Measurements from ENCODE around the gene MCTP1.

Gene MCTP1

GRCh38 chr5:95042037-95042436, 242.9 kb downstream of the MCTP1 start:
- no peaks in the 10 kb centered on the region for H3K27me3 ChIP-seq (ENCODE audit: control insufficient read depth in 1 of 2, insufficient read depth in 1 of 2, low read length in 2 of 2)
- H3K9ac ChIP-seq (ENCODE audit: low read length) = no peak overlapping the region
- no peak overlapping the region for H3K14ac ChIP-seq (ENCODE audit: low read length in 2 of 2)
- H3K18ac ChIP-seq (ENCODE audit: low read depth in 1 of 2, low read length in 2 of 2) = no peak overlapping the region
- no peak overlapping the region for H3K27ac ChIP-seq (ENCODE audit: low read length, poor library complexity, severe bottlenecking)
- no peaks in the 10 kb centered on the region for H3K36me3 ChIP-seq (ENCODE audit: control insufficient read depth in 1 of 2, insufficient read depth in 2 of 2, low read depth in 1 of 2, low read length in 2 of 2)
- H2BK5ac ChIP-seq (ENCODE audit: low read depth, low read length, poor library complexity, severe bottlenecking) = no peak overlapping the region
- no peak overlapping the region for H3K4me2 ChIP-seq (ENCODE audit: low read length, poor library complexity, severe bottlenecking)
- H2AFZ ChIP-seq (ENCODE audit: low read depth, low read length) = no peak overlapping the region
- no peak overlapping the region for H3K4ac ChIP-seq (ENCODE audit: low read depth in 1 of 2, low read length in 2 of 2)
- no peak overlapping the region for H2BK12ac ChIP-seq (ENCODE audit: low read length in 2 of 2)
- no peak overlapping the region for H2BK15ac ChIP-seq (ENCODE audit: low read depth, poor library complexity, severe bottlenecking)
- no peak for DNase-seq
- H3K4me1 ChIP-seq (ENCODE audit: control insufficient read depth, insufficient read depth, low read depth, low read length) = no peaks in the 10 kb centered on the region
- no peak overlapping the region for H4K8ac ChIP-seq (ENCODE audit: low read length)
- H4K91ac ChIP-seq (ENCODE audit: low read length) = no peak overlapping the region
- peaks cover 21% of the 10 kb centered on the region for H3K79me1 ChIP-seq (replicated peaks; ENCODE audit: low read length, poor library complexity, severe bottlenecking)
- H2AK5ac ChIP-seq (ENCODE audit: low read length, severe bottlenecking) = no peak overlapping the region
- H3K4me3 ChIP-seq (ENCODE audit: insufficient read depth in 1 of 2, low read depth in 1 of 2, low read length in 2 of 2) = no peak overlapping the region
- H3K9me3 ChIP-seq (ENCODE audit: control insufficient read depth, low read length) = peaks cover 5% of the 10 kb centered on the region
- no peak overlapping the region for H2BK120ac ChIP-seq (ENCODE audit: low read depth, low read length)
- 100% methylated on average over 1 of the region's 4 CpGs for WGBS
- H3K23ac ChIP-seq (ENCODE audit: low read length in 2 of 2) = no peak overlapping the region

- Histone ChIP-seq H3K9ac (ENCODE audit: low read length) (no peak overlapping the region), H3K4me3 (ENCODE audit: insufficient read depth in 1 of 2, low read depth in 1 of 2, low read length in 2 of 2) (peak overlapping the region in 1 of 2 experiments; percentile 28), H2AFZ (ENCODE audit: low read depth, low read length) (no peak overlapping the region), H2BK15ac (ENCODE audit: low read depth, poor library complexity, severe bottlenecking) (no peak overlapping the region), H3K4me2 (ENCODE audit: low read length, poor library complexity, severe bottlenecking) (no peak overlapping the region), H3K23ac (ENCODE audit: low read length in 2 of 2) (no peak overlapping the region), H2BK120ac (ENCODE audit: low read depth, low read length) (no peak overlapping the region), H4K91ac (ENCODE audit: low read length) (no peak overlapping the region), H3K9me3 (ENCODE audit: control insufficient read depth, low read length) (peaks cover 8% of the 10 kb centered on the region), H3K4me1 (ENCODE audit: control insufficient read depth, insufficient read depth, low read depth, low read length) (no peaks in the 10 kb centered on the region), H3K14ac (ENCODE audit: low read length in 2 of 2) (no peak overlapping the region), H3K27ac (ENCODE audit: low read length, poor library complexity, severe bottlenecking) (no peak overlapping the region), H2BK5ac (ENCODE audit: low read depth, low read length, poor library complexity, severe bottlenecking) (no peak overlapping the region), H4K8ac (ENCODE audit: low read length) (no peak overlapping the region), H3K79me1 (replicated peaks; ENCODE audit: low read length, poor library complexity, severe bottlenecking) (peaks cover 14% of the 10 kb centered on the region), H3K18ac (ENCODE audit: low read depth in 1 of 2, low read length in 2 of 2) (no peak overlapping the region), H3K27me3 (ENCODE audit: control insufficient read depth in 1 of 2, insufficient read depth in 1 of 2, low read length in 2 of 2) (no peaks in the 10 kb centered on the region), H3K36me3 (ENCODE audit: control insufficient read depth in 1 of 2, insufficient read depth in 2 of 2, low read depth in 1 of 2, low read length in 2 of 2) (no peaks in the 10 kb centered on the region), H2AK5ac (ENCODE audit: low read length, severe bottlenecking) (no peak overlapping the region), H2BK12ac (ENCODE audit: low read length in 2 of 2) (no peak overlapping the region), H3K4ac (ENCODE audit: low read depth in 1 of 2, low read length in 2 of 2) (no peak overlapping the region)
- DNase-seq = no peak
- WGBS = 86% methylated on average over 6 of the region's 7 CpGs
These were observed 248.8 kb downstream of the MCTP1 start for GRCh38 chr5:95035891-95036685.

- Histone ChIP-seq H4K8ac (ENCODE audit: low read length) (no peak overlapping the region), H3K18ac (ENCODE audit: low read depth in 1 of 2, low read length in 2 of 2) (no peak overlapping the region), H3K27me3 (ENCODE audit: control insufficient read depth in 1 of 2, insufficient read depth in 1 of 2, low read length in 2 of 2) (no peaks in the 10 kb centered on the region), H3K27ac (ENCODE audit: low read length, poor library complexity, severe bottlenecking) (no peak overlapping the region), H3K9me3 (ENCODE audit: control insufficient read depth, low read length) (peaks cover 3% of the 10 kb centered on the region), H3K23ac (ENCODE audit: low read length in 2 of 2) (no peak overlapping the region), H3K4me2 (ENCODE audit: low read length, poor library complexity, severe bottlenecking) (no peak overlapping the region), H4K91ac (ENCODE audit: low read length) (no peak overlapping the region), H3K79me1 (replicated peaks; ENCODE audit: low read length, poor library complexity, severe bottlenecking) (peaks cover 9% of the 10 kb centered on the region), H2BK120ac (ENCODE audit: low read depth, low read length) (no peak overlapping the region), H3K9ac (ENCODE audit: low read length) (no peak overlapping the region), H3K14ac (ENCODE audit: low read length in 2 of 2) (no peak overlapping the region), H2AK5ac (ENCODE audit: low read length, severe bottlenecking) (no peak overlapping the region), H2BK15ac (ENCODE audit: low read depth, poor library complexity, severe bottlenecking) (no peak overlapping the region), H2BK5ac (ENCODE audit: low read depth, low read length, poor library complexity, severe bottlenecking) (no peak overlapping the region), H3K36me3 (ENCODE audit: control insufficient read depth in 1 of 2, insufficient read depth in 2 of 2, low read depth in 1 of 2, low read length in 2 of 2) (no peaks in the 10 kb centered on the region), H3K4ac (ENCODE audit: low read depth in 1 of 2, low read length in 2 of 2) (no peak overlapping the region), H2AFZ (ENCODE audit: low read depth, low read length) (no peak overlapping the region), H2BK12ac (ENCODE audit: low read length in 2 of 2) (no peak overlapping the region), H3K4me3 (ENCODE audit: insufficient read depth in 1 of 2, low read depth in 1 of 2, low read length in 2 of 2) (no peak overlapping the region), H3K4me1 (ENCODE audit: control insufficient read depth, insufficient read depth, low read depth, low read length) (peaks cover 6% of the 10 kb centered on the region)
- no peak for DNase-seq
- no CpG with 5 or more reads among the region's 1 CpG for WGBS
These were observed 252.1 kb downstream of the MCTP1 start for GRCh38 chr5:95032801-95033200.

- no peaks in the 10 kb centered on the region for H3K27me3 ChIP-seq (ENCODE audit: control insufficient read depth in 1 of 2, insufficient read depth in 1 of 2, low read length in 2 of 2)
- no peak overlapping the region for H3K9ac ChIP-seq (ENCODE audit: low read length)
- H3K4me3 ChIP-seq (ENCODE audit: insufficient read depth in 1 of 2, low read depth in 1 of 2, low read length in 2 of 2) = no peak overlapping the region
- H3K9me3 ChIP-seq (ENCODE audit: control insufficient read depth, low read length) = peaks cover 3% of the 10 kb centered on the region
- H2BK5ac ChIP-seq (ENCODE audit: low read depth, low read length, poor library complexity, severe bottlenecking) = no peak overlapping the region
- H3K4me1 ChIP-seq (ENCODE audit: control insufficient read depth, insufficient read depth, low read depth, low read length) = peaks cover 9% of the 10 kb centered on the region
- no peak overlapping the region for H3K14ac ChIP-seq (ENCODE audit: low read length in 2 of 2)
- no peak overlapping the region for H3K23ac ChIP-seq (ENCODE audit: low read length in 2 of 2)
- WGBS = 91% methylated on average over 8 of the region's 9 CpGs
- no peak overlapping the region for H2BK15ac ChIP-seq (ENCODE audit: low read depth, poor library complexity, severe bottlenecking)
- no peak for DNase-seq
- no peak overlapping the region for H2BK12ac ChIP-seq (ENCODE audit: low read length in 2 of 2)
- H3K79me1 ChIP-seq (replicated peaks; ENCODE audit: low read length, poor library complexity, severe bottlenecking) = peaks cover 11% of the 10 kb centered on the region
- no peak overlapping the region for H2AFZ ChIP-seq (ENCODE audit: low read depth, low read length)
- no peak overlapping the region for H3K27ac ChIP-seq (ENCODE audit: low read length, poor library complexity, severe bottlenecking)
- H2BK120ac ChIP-seq (ENCODE audit: low read depth, low read length) = no peak overlapping the region
- H4K8ac ChIP-seq (ENCODE audit: low read length) = no peak overlapping the region
- H3K36me3 ChIP-seq (ENCODE audit: control insufficient read depth in 1 of 2, insufficient read depth in 2 of 2, low read depth in 1 of 2, low read length in 2 of 2) = no peaks in the 10 kb centered on the region
- H4K91ac ChIP-seq (ENCODE audit: low read length) = no peak overlapping the region
- H2AK5ac ChIP-seq (ENCODE audit: low read length, severe bottlenecking) = no peak overlapping the region
- no peak overlapping the region for H3K4ac ChIP-seq (ENCODE audit: low read depth in 1 of 2, low read length in 2 of 2)
- no peak overlapping the region for H3K18ac ChIP-seq (ENCODE audit: low read depth in 1 of 2, low read length in 2 of 2)
- no peak overlapping the region for H3K4me2 ChIP-seq (ENCODE audit: low read length, poor library complexity, severe bottlenecking)
These were observed 255.1 kb downstream of the MCTP1 start for GRCh38 chr5:95029569-95030366.

Measured in mesenchymal stem cell (in vitro differentiated cells and primary cell).